OCI-LY1 (cell line): ENCODE measurements around the gene MAF.

Experiments
- EZH2 ChIP-seq: fragments of 200-600 bp; sonication (generic), shearing (Covaris generic); IDR thresholded peaks from 2 replicates; pipeline ENCODE4 v1.8.0; 2017; ENCODE audit warnings: borderline replicate concordance, mixed run types, mild to moderate bottlenecking, antibody characterized with exemption, low read length, moderate library complexity, mixed read lengths
- TF ChIP-seq, protein P1 (sequence below): fragments of 200-600 bp; sonication (generic), shearing (Covaris generic); IDR thresholded peaks from 2 replicates; pipeline ENCODE4 v1.5.1; 2017; ENCODE audit warnings: mild to moderate bottlenecking, antibody characterized with exemption, low read length, moderate library complexity, mixed read lengths

DNA sequence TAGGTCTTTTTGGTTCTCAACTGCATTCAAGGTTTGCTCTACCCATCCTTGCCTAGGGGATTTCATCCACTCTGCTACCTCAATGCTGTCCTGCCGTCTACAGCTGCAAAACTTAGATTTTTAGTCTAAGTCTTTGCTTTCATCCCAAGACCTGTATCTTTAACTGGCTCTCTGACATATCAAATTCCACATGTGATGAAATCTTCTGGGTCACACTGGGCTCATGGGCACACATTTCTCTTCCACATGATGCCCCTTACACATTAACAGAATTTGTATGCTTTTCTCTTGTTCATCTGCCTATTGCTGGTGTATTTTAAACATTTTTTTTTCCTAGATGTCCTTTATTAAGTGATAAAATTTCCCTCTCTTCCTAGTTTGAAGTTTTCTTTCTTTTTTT is 39.6 kb downstream of the MAF start:
- no peak for TF ChIP-seq EZH2
- TF ChIP-seq, protein P1, sequence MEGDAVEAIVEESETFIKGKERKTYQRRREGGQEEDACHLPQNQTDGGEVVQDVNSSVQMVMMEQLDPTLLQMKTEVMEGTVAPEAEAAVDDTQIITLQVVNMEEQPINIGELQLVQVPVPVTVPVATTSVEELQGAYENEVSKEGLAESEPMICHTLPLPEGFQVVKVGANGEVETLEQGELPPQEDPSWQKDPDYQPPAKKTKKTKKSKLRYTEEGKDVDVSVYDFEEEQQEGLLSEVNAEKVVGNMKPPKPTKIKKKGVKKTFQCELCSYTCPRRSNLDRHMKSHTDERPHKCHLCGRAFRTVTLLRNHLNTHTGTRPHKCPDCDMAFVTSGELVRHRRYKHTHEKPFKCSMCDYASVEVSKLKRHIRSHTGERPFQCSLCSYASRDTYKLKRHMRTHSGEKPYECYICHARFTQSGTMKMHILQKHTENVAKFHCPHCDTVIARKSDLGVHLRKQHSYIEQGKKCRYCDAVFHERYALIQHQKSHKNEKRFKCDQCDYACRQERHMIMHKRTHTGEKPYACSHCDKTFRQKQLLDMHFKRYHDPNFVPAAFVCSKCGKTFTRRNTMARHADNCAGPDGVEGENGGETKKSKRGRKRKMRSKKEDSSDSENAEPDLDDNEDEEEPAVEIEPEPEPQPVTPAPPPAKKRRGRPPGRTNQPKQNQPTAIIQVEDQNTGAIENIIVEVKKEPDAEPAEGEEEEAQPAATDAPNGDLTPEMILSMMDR, result no peak
